Measurements from ENCODE around the gene DGCR8. TPM values are rescaled to one million over a fixed set of nuclear protein-coding genes. Genes with fewer than 3 reads are reported as not detected.

Gene DGCR8
- total RNA-seq, 1 experiment from 2014 or later = 15.2 TPM

DNA sequence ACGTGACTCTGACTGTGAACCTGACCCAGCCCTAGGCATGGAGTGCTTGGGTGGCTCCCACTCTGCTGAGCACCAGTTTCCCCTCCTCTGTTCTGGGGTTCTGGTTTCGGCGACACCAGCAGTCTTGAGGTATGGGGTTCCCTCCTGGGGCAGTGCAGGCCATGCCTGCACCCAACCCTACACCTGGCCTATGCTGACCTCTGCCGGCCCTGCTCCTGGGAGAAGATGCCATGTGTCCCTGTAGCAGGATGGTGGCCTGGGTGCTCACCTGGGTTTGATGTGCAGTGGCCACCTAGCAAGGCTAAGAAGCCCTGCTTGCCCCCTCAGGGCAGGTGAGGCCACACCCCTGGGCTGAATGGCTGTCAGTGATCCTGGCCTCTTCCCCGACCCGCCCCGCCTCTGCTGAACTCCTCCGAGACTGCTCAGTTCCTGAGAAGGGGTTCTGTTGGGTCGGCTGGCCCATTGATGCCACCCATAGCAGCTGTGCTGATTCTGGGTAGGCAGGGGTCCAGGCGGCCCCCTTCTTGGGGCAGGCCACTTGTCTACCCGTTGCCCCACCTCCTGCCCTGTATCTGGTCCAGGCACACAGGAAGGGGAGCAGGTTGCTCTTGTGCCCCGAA lies 54.0 kb downstream of the DGCR8 start:
- DNase-seq (ENCODE audit: extremely low read depth, low read depth) = no peak

DNA sequence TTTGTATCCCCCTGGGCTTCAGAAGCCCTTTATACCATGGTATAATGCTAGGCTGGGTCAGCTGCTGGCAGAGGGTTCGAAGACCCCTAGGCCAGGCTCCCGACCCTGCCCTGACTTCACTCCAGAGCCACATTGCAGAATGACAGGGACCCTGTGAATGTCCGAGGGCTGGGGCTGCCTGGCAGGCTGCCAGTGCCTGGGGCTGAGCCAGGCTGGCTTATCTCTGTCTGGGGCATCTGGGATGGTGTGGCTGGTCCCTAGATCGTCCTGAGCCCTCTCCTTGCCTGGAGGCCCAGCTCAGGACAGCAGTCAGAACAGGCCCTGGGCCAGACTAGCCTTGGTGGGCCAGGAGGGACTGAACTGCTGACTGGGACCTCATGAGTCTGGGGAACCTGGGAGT lies 55.2 kb downstream of the DGCR8 start:
- no peak for DNase-seq (ENCODE audit: extremely low read depth, low read depth)

- DNase-seq (ENCODE audit: extremely low read depth, low read depth) = no peak
Observed at GRCh38 chr22:20135806-20136602, 56.0 kb downstream of the DGCR8 start.

DNA sequence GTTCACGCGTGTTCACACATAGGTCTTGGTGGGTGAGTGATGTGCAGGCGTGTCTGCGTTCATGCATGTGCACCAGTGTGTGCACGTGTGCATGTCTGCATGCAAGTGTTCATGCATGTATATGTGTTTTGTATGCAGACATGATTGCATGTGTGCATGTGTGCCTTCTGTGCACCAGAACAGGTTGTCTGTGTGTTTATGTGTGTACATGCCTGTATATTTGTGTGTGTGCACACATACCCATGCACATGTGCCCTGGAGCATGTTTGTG lies 56.5 kb downstream of the DGCR8 start:
- DNase-seq (ENCODE audit: extremely low read depth, low read depth) = no peak

GRCh38 chr22:20137113-20137512 lies 57.1 kb downstream of the DGCR8 start:
- DNase-seq (ENCODE audit: extremely low read depth, low read depth) = no peak

DNA sequence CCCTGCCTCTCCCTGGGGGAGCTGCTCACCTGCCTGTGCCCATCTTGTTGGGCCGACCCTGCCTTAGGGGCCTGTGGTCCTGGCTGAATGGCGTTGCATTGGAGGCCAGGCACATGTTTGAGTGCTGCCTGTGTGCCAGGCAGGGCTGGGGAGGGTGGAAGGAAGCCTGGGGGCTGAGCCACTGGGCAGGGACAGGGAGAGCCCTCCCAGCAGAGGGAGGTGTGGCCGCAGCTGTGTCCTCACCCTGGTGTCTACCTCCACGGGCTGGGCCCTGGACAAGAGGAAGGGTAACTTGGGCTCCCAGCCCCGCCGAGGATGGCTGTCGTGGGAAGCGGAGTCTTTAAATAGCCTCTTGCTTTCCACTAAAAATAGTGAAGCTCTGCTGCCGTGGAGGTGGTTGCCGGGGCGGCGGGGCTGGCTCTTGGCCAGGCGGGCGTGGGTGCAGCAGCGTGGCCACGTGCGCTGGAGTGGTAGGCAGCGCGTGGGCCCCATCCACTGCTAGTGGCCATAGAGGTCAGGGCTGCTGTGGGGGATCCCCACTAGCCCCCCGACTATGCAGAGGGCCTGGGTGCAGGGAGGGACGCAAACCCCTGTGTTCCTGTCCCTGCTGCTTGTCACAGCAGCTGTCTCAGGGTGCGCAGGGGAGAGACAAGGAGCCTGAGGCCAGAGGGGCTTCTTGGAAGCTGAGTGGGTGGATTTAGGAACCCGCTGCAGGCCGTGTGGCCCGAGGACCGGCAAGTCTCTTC lies 57.8 kb downstream of the DGCR8 start:
- no peak for DNase-seq (ENCODE audit: extremely low read depth, low read depth)

GRCh38 chr22:20138417-20138738 lies 58.3 kb downstream of the DGCR8 start:
- DNase-seq (ENCODE audit: extremely low read depth, low read depth) = no peak

DNA sequence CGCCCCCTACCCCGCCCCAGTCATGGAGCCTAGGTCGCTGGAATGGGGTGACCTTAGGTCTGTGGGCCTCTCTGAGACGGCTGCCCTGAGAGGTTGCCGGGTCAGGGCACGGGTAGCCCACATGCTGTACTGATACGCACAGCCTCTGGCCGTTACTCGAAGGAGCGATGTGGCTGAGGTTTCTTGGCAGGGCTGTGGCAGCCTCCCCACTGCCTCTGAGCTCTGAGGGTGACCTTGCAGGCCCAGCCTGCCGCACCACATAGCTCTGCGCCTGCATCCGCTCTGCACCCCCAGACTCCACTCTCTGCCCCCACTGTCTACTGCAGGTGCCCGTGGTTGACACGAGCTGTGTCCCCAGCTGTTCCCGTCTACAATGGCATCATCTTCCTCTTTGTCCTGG lies 58.8 kb downstream of the DGCR8 start:
- no peak for DNase-seq (ENCODE audit: extremely low read depth, low read depth)

- DNase-seq (ENCODE audit: extremely low read depth, low read depth) = no peak
Observed at GRCh38 chr22:20139391-20140106, 59.5 kb downstream of the DGCR8 start.

- DNase-seq (ENCODE audit: extremely low read depth, low read depth) = no peak
Observed at GRCh38 chr22:20140107-20140445, 60.0 kb downstream of the DGCR8 start.

- no peak for DNase-seq (ENCODE audit: extremely low read depth, low read depth)
Observed at GRCh38 chr22:20140521-20140964, 60.5 kb downstream of the DGCR8 start.

- DNase-seq (ENCODE audit: extremely low read depth, low read depth) = no peak
Observed at GRCh38 chr22:20141186-20142077, 61.4 kb downstream of the DGCR8 start.

GRCh38 chr22:20142711-20143621 lies 62.9 kb downstream of the DGCR8 start:
- no peak for DNase-seq (ENCODE audit: extremely low read depth, low read depth)

- DNase-seq (ENCODE audit: extremely low read depth, low read depth) = no peak
Observed at GRCh38 chr22:20143883-20144665, 64.0 kb downstream of the DGCR8 start.

DNA sequence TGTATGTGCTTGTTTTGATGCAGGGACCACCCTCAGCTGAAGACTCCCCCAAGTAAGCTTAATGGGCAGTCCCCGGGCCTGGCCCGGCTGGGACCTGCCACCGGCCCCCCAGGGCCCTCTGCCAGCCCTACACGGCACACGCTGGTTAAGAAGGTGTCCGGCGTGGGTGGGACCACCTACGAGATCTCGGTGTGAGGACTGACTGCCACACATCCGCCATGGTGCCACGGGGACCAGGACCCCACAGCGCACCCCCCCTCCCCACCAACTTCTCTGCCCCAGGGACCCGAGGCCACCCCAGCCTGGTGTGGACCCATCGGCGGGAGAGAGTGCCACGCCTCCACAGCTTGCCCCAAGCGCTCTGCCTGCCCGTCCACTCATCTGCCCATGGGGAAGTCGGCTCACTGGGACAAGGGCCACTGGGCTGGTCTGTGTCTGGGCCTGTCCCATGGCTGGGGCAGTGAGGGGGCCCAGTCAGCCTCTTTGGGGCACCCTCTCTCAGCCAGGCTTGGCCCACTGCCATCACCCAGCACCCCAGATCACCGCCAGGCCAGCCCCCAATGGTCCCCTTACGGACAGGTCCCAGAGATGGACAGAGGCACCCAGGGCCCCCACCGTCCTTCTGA lies 65.3 kb downstream of the DGCR8 start:
- no peak for DNase-seq (ENCODE audit: extremely low read depth, low read depth)

GRCh38 chr22:20145832-20146223 lies 65.8 kb downstream of the DGCR8 start:
- DNase-seq (ENCODE audit: extremely low read depth, low read depth) = no peak

GRCh38 chr22:20146777-20147176 lies 66.7 kb downstream of the DGCR8 start:
- no peak for DNase-seq (ENCODE audit: extremely low read depth, low read depth)

Data from NCI-H460 (cell line).